Vagina (tissue), 2 donors: ENCODE measurements around the gene WDR70. TPM values are rescaled to one million over a fixed set of nuclear protein-coding genes. Genes with fewer than 3 reads are reported as not detected.

Experiments used
- DNase-seq, 2 donors: peaks; one replicate each; pipeline ENCODE4 v3.0.0-alpha.2; 2017; ENCODE audit errors: extremely low spot score in 2 of 2
- H3K27ac ChIP-seq: fragments of 200-600 bp; sonication (generic); one replicate; pipeline ENCODE4 v1.5.1; 2019
- H3K27me3 ChIP-seq: fragments of 200-600 bp; sonication (generic); one replicate; pipeline ENCODE4 v1.5.1; 2019
- H3K36me3 ChIP-seq, 2 donors: fragments of 200-600 bp; sonication (generic); one replicate each; pipeline ENCODE4 v1.5.1; 2017 to 2019
- H3K4me1 ChIP-seq: fragments of 200-600 bp; sonication (generic); one replicate; pipeline ENCODE4 v1.5.1; 2019
- H3K4me3 ChIP-seq, 2 donors: fragments of 200-600 bp; sonication (generic); 1 replicate in 1 of 2; 2 replicates in 1 of 2; pipeline ENCODE4 v1.5.1; 2016 to 2019
- H3K9me3 ChIP-seq: fragments of 200-600 bp; sonication (generic); one replicate; pipeline ENCODE4 v1.5.1; 2019
- CTCF ChIP-seq, 3 experiments: fragments of 450-650 bp in 2 of 3; fragments of 200-600 bp in 1 of 3; sonication (generic) in 1 of 3; IDR thresholded peaks; one replicate each; pipeline ENCODE4 v1.5.1; 2017 to 2019; ENCODE audit warnings: antibody characterized with exemption in 3 of 3, mild to moderate bottlenecking in 2 of 3, moderate library complexity in 2 of 3
- POLR2A ChIP-seq, 2 donors: fragments of 450-650 bp; IDR thresholded peaks; one replicate each; pipeline ENCODE4 v1.6.1; 2017; ENCODE audit warnings: antibody characterized with exemption in 2 of 2, mild to moderate bottlenecking in 2 of 2, moderate library complexity in 2 of 2
- POLR2AphosphoS5 ChIP-seq, 2 donors: sonication (generic); formaldehyde crosslinking; IDR thresholded peaks; one replicate each; pipeline ENCODE4 v1.9.0; 2017; ENCODE audit warnings: antibody characterized with exemption in 2 of 2, mild to moderate bottlenecking in 2 of 2, low read depth in 1 of 2; ENCODE audit not compliant: insufficient read depth in 1 of 2
- intact Hi-C: fragments of 100-400 bp; cut with DNase I; formaldehyde crosslinking; loops from one replicate; pipeline ENCODE4 v1.15.1; 2023
- total RNA-seq: library from RNA; depleted of rRNA; stranded (reverse); fragments of >200 nt; gene quantifications from one replicate; pipeline ENCODE4 v1.2.3, GENCODE V29; 2016

Gene WDR70
- total RNA-seq, 1 donor from 2014 or later, result 31.4 TPM

GRCh38 chr5:37756248-37756647 lies 377.1 kb downstream of the WDR70 start:
- H3K4me3 ChIP-seq, result no peak overlapping the region
- TF ChIP-seq POLR2AphosphoS5 (IDR thresholded peaks at IDR 0.05; ENCODE audit: insufficient read depth in 1 of 2, low read depth in 1 of 2), result no peak
- TF ChIP-seq CTCF (IDR thresholded peaks at IDR 0.05), result no peak
- TF ChIP-seq POLR2A (IDR thresholded peaks at IDR 0.05), result no peak
- H3K4me1 ChIP-seq, result no peaks in the 10 kb centered on the region
- peaks cover 0 to 9% of the 10 kb centered on the region in 2 donors for H3K36me3 ChIP-seq
- no peaks in the 10 kb centered on the region for H3K27me3 ChIP-seq
- no peaks in the 10 kb centered on the region for H3K9me3 ChIP-seq
- intact Hi-C loops, result no loop called here
- no peak for DNase-seq
- H3K27ac ChIP-seq, result no peak overlapping the region

GRCh38 chr5:37757980-37758582 lies 379.0 kb downstream of the WDR70 start:
- TF ChIP-seq CTCF (IDR thresholded peaks at IDR 0.05), result no peak
- TF ChIP-seq POLR2A (IDR thresholded peaks at IDR 0.05), result no peak
- no peak for TF ChIP-seq POLR2AphosphoS5 (IDR thresholded peaks at IDR 0.05; ENCODE audit: insufficient read depth in 1 of 2, low read depth in 1 of 2)
- H3K27ac ChIP-seq, result no peak overlapping the region
- H3K9me3 ChIP-seq, result no peaks in the 10 kb centered on the region
- DNase-seq, result no peak
- H3K36me3 ChIP-seq, result peaks cover 0 to 5% of the 10 kb centered on the region in 2 donors
- no peaks in the 10 kb centered on the region for H3K27me3 ChIP-seq
- no peak overlapping the region for H3K4me3 ChIP-seq
- no peaks in the 10 kb centered on the region for H3K4me1 ChIP-seq
- intact Hi-C loops, result no loop called here

- H3K9me3 ChIP-seq, result no peaks in the 10 kb centered on the region
- TF ChIP-seq POLR2AphosphoS5 (IDR thresholded peaks at IDR 0.05; ENCODE audit: insufficient read depth in 1 of 2, low read depth in 1 of 2) (no peak), CTCF (IDR thresholded peaks at IDR 0.05) (no peak), POLR2A (IDR thresholded peaks at IDR 0.05) (no peak)
- intact Hi-C loops, result no loop called here
Measured at GRCh38 chr5:37767251-37767650, 388.1 kb downstream of the WDR70 start.

GRCh38 chr5:37767961-37768360 lies 388.8 kb downstream of the WDR70 start:
- no peaks in the 10 kb centered on the region for H3K27me3 ChIP-seq
- H3K27ac ChIP-seq, result no peak overlapping the region
- TF ChIP-seq POLR2AphosphoS5 (IDR thresholded peaks at IDR 0.05; ENCODE audit: insufficient read depth in 1 of 2, low read depth in 1 of 2) (no peak), CTCF (IDR thresholded peaks at IDR 0.05) (no peak), POLR2A (IDR thresholded peaks at IDR 0.05) (no peak)
- no peaks in the 10 kb centered on the region for H3K4me1 ChIP-seq
- DNase-seq, result no peak
- no peaks in the 10 kb centered on the region for H3K36me3 ChIP-seq
- H3K9me3 ChIP-seq, result no peaks in the 10 kb centered on the region
- intact Hi-C loops, result no loop called here
- no peak overlapping the region for H3K4me3 ChIP-seq

More at GRCh38 chr5:37767251-37767650, 388.1 kb downstream of the WDR70 start:
- H3K4me1 ChIP-seq, result no peaks in the 10 kb centered on the region
- no peak overlapping the region for H3K4me3 ChIP-seq
- H3K36me3 ChIP-seq, result no peaks in the 10 kb centered on the region
- H3K27ac ChIP-seq, result no peak overlapping the region
- no peaks in the 10 kb centered on the region for H3K27me3 ChIP-seq
- no peak for DNase-seq

GRCh38 chr5:37768371-37768770 lies 389.3 kb downstream of the WDR70 start:
- TF ChIP-seq POLR2A (IDR thresholded peaks at IDR 0.05), result no peak
- H3K4me3 ChIP-seq, result no peak overlapping the region
- H3K27ac ChIP-seq, result no peak overlapping the region
- no peaks in the 10 kb centered on the region for H3K9me3 ChIP-seq
- DNase-seq, result no peak
- no peaks in the 10 kb centered on the region for H3K36me3 ChIP-seq
- H3K27me3 ChIP-seq, result no peaks in the 10 kb centered on the region
- intact Hi-C loops, result no loop called here
- H3K4me1 ChIP-seq, result no peaks in the 10 kb centered on the region
